Renal pelvis (tissue), 4 donors: ENCODE results near the gene CDC25A. TPM values are rescaled to one million over a fixed set of nuclear protein-coding genes. Genes with fewer than 3 reads are reported as not detected.
"Not testable (repeated sequence)": the region's sequence is repeated elsewhere in the genome, so short reads cannot be mapped to it uniquely, and the experiment has no call there.

Experiments used
- DNase-seq: peaks from one replicate; pipeline ENCODE4 v3.0.0-alpha.2; 2013
- polyA plus RNA-seq, 3 donors: library from polyadenylated mRNA; unstranded; fragments of 120-200 nt; gene quantifications; one replicate each; pipeline ENCODE4 v1.2.1, GENCODE V29; 2013; ENCODE audit not compliant: insufficient read length in 3 of 3

Gene CDC25A
- polyA plus RNA-seq, 3 donors = 11.0 to 13.1 (median 12.2) TPM

- not testable (repeated sequence) for DNase-seq
These were observed 76.0 kb downstream of the CDC25A start for GRCh38 chr3:48112108-48112791.

DNA sequence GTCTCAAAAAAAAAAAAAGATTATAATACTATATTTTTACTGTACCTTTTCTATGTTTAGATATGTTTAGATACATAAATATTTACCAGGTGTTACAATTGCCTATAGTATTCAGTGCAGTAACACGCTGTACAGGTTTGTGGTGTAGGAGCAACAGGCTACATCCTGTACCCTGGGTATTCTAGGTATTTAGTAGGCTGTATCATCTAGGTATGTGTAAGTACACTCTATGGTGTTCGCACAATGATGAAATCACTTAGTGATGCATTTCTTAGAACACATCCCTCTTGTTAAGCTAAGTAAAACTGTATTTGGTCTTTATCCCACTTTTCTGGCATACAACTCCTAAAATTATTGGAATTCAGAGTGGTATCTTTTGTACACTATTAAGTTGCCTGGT lies 77.8 kb downstream of the CDC25A start:
- DNase-seq = no peak

DNA sequence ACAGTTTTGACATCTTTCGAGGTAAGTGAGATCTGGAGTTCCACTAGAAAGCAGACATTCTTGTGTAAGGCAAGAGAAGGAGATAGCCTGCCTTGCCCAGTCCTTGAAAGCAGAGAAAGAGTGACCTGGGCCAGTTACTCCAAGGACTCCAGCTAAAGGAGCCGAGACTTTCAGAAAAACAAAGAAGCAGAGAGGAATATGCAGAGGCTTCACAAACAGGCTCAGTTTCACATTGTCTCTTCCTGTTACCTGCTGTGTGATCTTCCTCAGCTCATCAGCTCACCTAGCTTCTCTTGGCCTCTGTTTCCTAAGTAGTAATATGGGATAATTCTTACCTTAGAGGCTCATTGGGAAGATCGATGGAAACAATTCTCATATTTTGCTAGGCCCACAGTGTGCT lies 81.0 kb downstream of the CDC25A start:
- no peak for DNase-seq

Other genes starting within 250 kb of the CDC25A start
- 100 to 1,000 TPM; 174 to 176 (median 175) TPM for gene MAP4, start 172.0 kb downstream of the CDC25A start, polyA plus RNA-seq
- 1 to 10 TPM in 2 of 3 donors, under 1 TPM in 1; 0.62 to 1.6 (median 1.5) TPM for gene CAMP, start 35.1 kb upstream of the CDC25A start, polyA plus RNA-seq
- 10 to 100 TPM; 16.7 to 23.9 (median 21.3) TPM for gene ZNF589, start 52.7 kb upstream of the CDC25A start, polyA plus RNA-seq
- gene NME6, start 113.0 kb upstream of the CDC25A start, polyA plus RNA-seq = 10 to 100 TPM; 25.0 to 35.1 (median 34.5) TPM
- under 1 TPM in 2 of 3 donors, not detected in 1; 0.33 to 0.95 TPM for gene SPINK8, start 145.2 kb upstream of the CDC25A start, polyA plus RNA-seq
- 1 to 10 TPM in 2 of 3 donors, under 1 TPM in 1; 0.34 to 1.2 (median 1.1) TPM for gene FBXW12, start 183.8 kb upstream of the CDC25A start, polyA plus RNA-seq
- gene PLXNB1, start 241.7 kb upstream of the CDC25A start, polyA plus RNA-seq = 100 to 1,000 TPM; 181 to 239 (median 234) TPM